HepG2 (cell line): Measurements from ENCODE around the gene P2RY8. TPM values are rescaled to one million over a fixed set of nuclear protein-coding genes. Genes with fewer than 3 reads are reported as not detected.
A peak's percentile ranks its signal among the peaks of the same experiment; 100 is the strongest.

Experiments
- BHLHE40 ChIP-seq: IDR thresholded peaks from 2 replicates; pipeline ENCODE4 v1.6.1; 2011; ENCODE audit warnings: low read length, improper control_type of control experiment
- BORCS8-MEF2B ChIP-seq: sonication (generic); formaldehyde crosslinking; IDR thresholded peaks from 2 replicates; pipeline ENCODE4 v1.8.0; 2022; ENCODE audit warnings: mild to moderate bottlenecking, missing genetic modification reagents
- ELF3 ChIP-seq: IDR thresholded peaks from 2 replicates; pipeline ENCODE4 v1.6.1; 2016; ENCODE audit warnings: missing genetic modification reagents, missing compliant biosample characterization
- FOXP1 ChIP-seq, 2 experiments: fragments of 450-650 bp in 1 of 2; IDR thresholded peaks; 2 replicates each; pipeline ENCODE4 v1.6.1; 2017 to 2018; ENCODE audit warnings: antibody characterized with exemption in 1 of 2
- NKX3-1 ChIP-seq: sonication (generic); formaldehyde crosslinking; IDR thresholded peaks from 2 replicates; pipeline ENCODE4 v1.5.0; 2020; ENCODE audit warnings: missing genetic modification reagents
- PTBP1 ChIP-seq: fragments of 200-400 bp; formaldehyde crosslinking; IDR thresholded peaks from 2 replicates; pipeline ENCODE4 v1.6.1; 2018; ENCODE audit warnings: low read length, low read depth; ENCODE audit not compliant: poor library complexity, severe bottlenecking
- SUZ12 ChIP-seq: fragments of 150-350 bp; IDR thresholded peaks from 2 replicates; pipeline ENCODE4 v1.6.1; 2014; ENCODE audit warnings: low read depth, low read length
- TCF7 ChIP-seq: sonication (generic); IDR thresholded peaks from 2 replicates; pipeline ENCODE4 v1.6.1; 2016; ENCODE audit warnings: antibody characterized with exemption, low read depth
- ZNF124 ChIP-seq: sonication (generic); formaldehyde crosslinking; IDR thresholded peaks from 2 replicates; pipeline ENCODE4 v1.4.0; 2020; ENCODE audit warnings: missing genetic modification reagents
- ZNF282 ChIP-seq: fragments of 450-650 bp; IDR thresholded peaks from 2 replicates; pipeline ENCODE4 v1.6.1; 2018; ENCODE audit not compliant: partially characterized antibody
- ZNF549 ChIP-seq: sonication (generic); formaldehyde crosslinking; IDR thresholded peaks from 2 replicates; pipeline ENCODE4 v1.5.0; 2020; ENCODE audit warnings: missing genetic modification reagents
- ZNF629 ChIP-seq: sonication (generic); formaldehyde crosslinking; conservative IDR thresholded peaks from 2 replicates; pipeline ENCODE4 v1.5.0; 2020; ENCODE audit warnings: missing genetic modification reagents
- ZNF772 ChIP-seq: sonication (generic); formaldehyde crosslinking; IDR thresholded peaks from 2 replicates; pipeline ENCODE4 v1.5.0; 2020; ENCODE audit warnings: mild to moderate bottlenecking, missing genetic modification reagents
- polyA plus RNA-seq, 8 experiments: library from polyadenylated mRNA; depleted of rRNA in 3 of 8; stranded (reverse) in 7 of 8; unstranded in 1 of 8; fragments of >200 nt; fragmentation: Illumina TruSeq in 4 of 8; extraction: Trizol in 4 of 8; gene quantifications; 2 replicates each; pipeline versions ENCODE4 v1.2.1 to v1.2.3, GENCODE V29; 2011 to 2016; ENCODE audit warnings: low read depth in 4 of 8, missing spikeins in 1 of 8, mixed read lengths in 1 of 8; ENCODE audit not compliant: insufficient read depth in 1 of 8
- total RNA-seq, 5 experiments: library from RNA; depleted of rRNA; stranded (reverse); fragments of >200 nt; fragmentation: Illumina TruSeq; extraction: Trizol; gene quantifications; 2 replicates each; pipeline ENCODE4 v1.2.3, GENCODE V29; 2016; ENCODE audit warnings: low read depth in 1 of 5
- TF ChIP-seq, protein P1 (sequence below): sonication (generic); formaldehyde crosslinking; IDR thresholded peaks from 2 replicates; pipeline ENCODE4 v1.5.0; 2020; ENCODE audit warnings: missing genetic modification reagents
- TF ChIP-seq, protein P2 (sequence below): sonication (generic); formaldehyde crosslinking; IDR thresholded peaks from 2 replicates; pipeline ENCODE4 v1.4.0; 2020; ENCODE audit warnings: mild to moderate bottlenecking, missing genetic modification reagents
- TF ChIP-seq, protein P3 (sequence below): sonication (generic); formaldehyde crosslinking; IDR thresholded peaks from 2 replicates; pipeline ENCODE4 v1.8.0; 2022; ENCODE audit warnings: missing genetic modification reagents, mild to moderate bottlenecking, inconsistent platforms, borderline replicate concordance
- TF ChIP-seq, protein P4 (sequence below), 2 experiments: sonication (generic) in 1 of 2; formaldehyde crosslinking in 1 of 2; IDR thresholded peaks; 2 replicates each; pipeline versions ENCODE4 v1.4.0 to v1.6.1; 2018 to 2020; ENCODE audit warnings: missing genetic modification reagents in 2 of 2, borderline replicate concordance in 1 of 2, low read depth in 1 of 2, mild to moderate bottlenecking in 1 of 2, missing biosample characterization in 1 of 2
- TF ChIP-seq, protein P5 (sequence below): sonication (generic); formaldehyde crosslinking; IDR thresholded peaks from 2 replicates; pipeline ENCODE4 v1.5.0; 2020; ENCODE audit warnings: mild to moderate bottlenecking, missing genetic modification reagents

The P2RY8 gene
- total and polyA plus RNA-seq, 2 of the 13 experiments (the other 11 are each of a cell fraction or from before 2014, with no cell fraction given): 1.0 to 1.3 TPM

DNA sequence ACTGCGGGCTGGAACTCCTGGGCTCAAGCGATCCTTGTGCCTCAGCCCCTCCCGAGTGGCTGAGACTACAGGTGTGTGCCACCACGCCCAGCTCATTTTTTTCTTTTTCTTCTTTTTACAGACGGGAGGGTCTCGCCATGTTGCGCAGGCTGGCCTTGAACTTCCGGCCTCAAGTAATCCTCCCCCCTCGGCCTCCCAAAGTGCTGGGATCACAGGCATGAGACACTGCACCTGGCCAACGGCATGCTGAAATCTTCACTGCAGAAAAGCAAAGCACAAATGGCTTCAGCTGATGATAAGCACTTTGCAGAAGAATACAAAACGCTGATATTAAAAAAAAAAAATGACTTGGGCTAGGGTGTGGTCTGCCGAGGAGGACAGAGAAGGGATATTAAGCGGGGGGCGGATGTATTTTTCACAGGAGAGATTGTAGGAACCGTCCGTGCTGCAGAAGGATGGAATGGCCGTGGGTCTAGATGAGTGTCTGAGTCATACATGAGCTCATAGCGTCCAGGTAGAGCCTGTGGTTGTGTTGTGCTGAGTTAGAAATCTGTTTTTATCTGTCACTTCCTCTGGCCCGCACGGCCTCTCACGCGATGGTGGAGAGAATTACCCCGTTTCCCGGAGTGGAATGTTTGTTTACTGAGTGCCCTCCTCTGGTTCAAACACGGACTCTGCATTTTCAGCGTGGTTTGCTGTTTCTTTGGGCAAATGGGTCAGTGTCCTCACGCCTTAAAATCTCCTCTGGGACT lies 45.9 kb upstream of the P2RY8 start (continued):
- TF ChIP-seq ZNF282 (no peak), NKX3-1 (CRISPR knock-in tag) (no peak), FOXP1 (IDR thresholded peaks at IDR 0.05) (no peak), FOXP1 (CRISPR knock-in tag; IDR thresholded peaks at IDR 0.05) (no peak), ZNF124 (CRISPR knock-in tag) (no peak), TCF7 (no peak), ZNF772 (CRISPR knock-in tag) (no peak), BHLHE40 (0 out of 2 replicates have a peak, but pooled peaks have one; percentile 28), PTBP1 (no peak), ZNF549 (CRISPR knock-in tag) (no peak), ELF3 (0 out of 2 replicates have a peak, but pooled peaks have one; percentile 16), BORCS8-MEF2B (no peak), ZNF629 (CRISPR knock-in tag) (peak; percentile 59; the same call in 1 of the 2 replicates), SUZ12 (no peak)
- TF ChIP-seq, protein P1, sequence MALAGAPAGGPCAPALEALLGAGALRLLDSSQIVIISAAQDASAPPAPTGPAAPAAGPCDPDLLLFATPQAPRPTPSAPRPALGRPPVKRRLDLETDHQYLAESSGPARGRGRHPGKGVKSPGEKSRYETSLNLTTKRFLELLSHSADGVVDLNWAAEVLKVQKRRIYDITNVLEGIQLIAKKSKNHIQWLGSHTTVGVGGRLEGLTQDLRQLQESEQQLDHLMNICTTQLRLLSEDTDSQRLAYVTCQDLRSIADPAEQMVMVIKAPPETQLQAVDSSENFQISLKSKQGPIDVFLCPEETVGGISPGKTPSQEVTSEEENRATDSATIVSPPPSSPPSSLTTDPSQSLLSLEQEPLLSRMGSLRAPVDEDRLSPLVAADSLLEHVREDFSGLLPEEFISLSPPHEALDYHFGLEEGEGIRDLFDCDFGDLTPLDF (CRISPR knock-in tag): no peak
- TF ChIP-seq, protein P2, sequence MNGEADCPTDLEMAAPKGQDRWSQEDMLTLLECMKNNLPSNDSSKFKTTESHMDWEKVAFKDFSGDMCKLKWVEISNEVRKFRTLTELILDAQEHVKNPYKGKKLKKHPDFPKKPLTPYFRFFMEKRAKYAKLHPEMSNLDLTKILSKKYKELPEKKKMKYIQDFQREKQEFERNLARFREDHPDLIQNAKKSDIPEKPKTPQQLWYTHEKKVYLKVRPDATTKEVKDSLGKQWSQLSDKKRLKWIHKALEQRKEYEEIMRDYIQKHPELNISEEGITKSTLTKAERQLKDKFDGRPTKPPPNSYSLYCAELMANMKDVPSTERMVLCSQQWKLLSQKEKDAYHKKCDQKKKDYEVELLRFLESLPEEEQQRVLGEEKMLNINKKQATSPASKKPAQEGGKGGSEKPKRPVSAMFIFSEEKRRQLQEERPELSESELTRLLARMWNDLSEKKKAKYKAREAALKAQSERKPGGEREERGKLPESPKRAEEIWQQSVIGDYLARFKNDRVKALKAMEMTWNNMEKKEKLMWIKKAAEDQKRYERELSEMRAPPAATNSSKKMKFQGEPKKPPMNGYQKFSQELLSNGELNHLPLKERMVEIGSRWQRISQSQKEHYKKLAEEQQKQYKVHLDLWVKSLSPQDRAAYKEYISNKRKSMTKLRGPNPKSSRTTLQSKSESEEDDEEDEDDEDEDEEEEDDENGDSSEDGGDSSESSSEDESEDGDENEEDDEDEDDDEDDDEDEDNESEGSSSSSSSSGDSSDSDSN (CRISPR knock-in tag): 0 out of 2 replicates have a peak, but pooled peaks have one; percentile 17
- TF ChIP-seq, protein P3, sequence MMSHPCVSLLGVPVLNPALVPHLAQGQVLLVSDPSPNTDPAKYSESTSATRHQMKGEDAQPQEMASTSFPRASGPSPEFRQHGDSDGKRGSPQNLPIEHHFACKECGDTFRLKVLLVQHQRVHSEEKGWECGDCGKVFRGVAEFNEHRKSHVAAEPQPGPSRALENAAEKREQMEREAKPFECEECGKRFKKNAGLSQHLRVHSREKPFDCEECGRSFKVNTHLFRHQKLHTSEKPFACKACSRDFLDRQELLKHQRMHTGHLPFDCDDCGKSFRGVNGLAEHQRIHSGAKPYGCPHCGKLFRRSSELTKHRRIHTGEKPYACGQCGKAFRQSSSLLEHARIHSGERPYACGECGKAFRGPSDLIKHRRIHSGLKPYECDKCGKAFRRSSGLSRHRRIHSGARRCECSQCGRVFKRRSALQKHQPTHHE: no peak
- TF ChIP-seq, protein P4, sequence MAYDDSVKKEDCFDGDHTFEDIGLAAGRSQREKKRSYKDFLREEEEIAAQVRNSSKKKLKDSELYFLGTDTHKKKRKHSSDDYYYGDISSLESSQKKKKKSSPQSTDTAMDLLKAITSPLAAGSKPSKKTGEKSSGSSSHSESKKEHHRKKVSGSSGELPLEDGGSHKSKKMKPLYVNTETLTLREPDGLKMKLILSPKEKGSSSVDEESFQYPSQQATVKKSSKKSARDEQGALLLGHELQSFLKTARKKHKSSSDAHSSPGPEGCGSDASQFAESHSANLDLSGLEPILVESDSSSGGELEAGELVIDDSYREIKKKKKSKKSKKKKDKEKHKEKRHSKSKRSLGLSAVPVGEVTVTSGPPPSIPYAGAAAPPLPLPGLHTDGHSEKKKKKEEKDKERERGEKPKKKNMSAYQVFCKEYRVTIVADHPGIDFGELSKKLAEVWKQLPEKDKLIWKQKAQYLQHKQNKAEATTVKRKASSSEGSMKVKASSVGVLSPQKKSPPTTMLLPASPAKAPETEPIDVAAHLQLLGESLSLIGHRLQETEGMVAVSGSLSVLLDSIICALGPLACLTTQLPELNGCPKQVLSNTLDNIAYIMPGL (CRISPR knock-in tag; IDR thresholded peaks at IDR 0.05; ENCODE audit: borderline replicate concordance in 1 of 2, low read depth in 1 of 2): no peak
- TF ChIP-seq, protein P5, sequence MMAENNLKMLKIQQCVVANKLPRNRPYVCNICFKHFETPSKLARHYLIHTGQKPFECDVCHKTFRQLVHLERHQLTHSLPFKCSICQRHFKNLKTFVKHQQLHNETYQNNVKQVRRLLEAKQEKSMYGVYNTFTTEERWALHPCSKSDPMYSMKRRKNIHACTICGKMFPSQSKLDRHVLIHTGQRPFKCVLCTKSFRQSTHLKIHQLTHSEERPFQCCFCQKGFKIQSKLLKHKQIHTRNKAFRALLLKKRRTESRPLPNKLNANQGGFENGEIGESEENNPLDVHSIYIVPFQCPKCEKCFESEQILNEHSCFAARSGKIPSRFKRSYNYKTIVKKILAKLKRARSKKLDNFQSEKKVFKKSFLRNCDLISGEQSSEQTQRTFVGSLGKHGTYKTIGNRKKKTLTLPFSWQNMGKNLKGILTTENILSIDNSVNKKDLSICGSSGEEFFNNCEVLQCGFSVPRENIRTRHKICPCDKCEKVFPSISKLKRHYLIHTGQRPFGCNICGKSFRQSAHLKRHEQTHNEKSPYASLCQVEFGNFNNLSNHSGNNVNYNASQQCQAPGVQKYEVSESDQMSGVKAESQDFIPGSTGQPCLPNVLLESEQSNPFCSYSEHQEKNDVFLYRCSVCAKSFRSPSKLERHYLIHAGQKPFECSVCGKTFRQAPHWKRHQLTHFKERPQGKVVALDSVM: peak; percentile 82
